H1 (cell line): ENCODE data around the gene SAG.

Experiments
- CBX5 ChIP-seq: fragments of 300-800, 300-1000 bp; sonication (generic); IDR thresholded peaks from 2 replicates; pipeline ENCODE4 v1.7.1; 2016; ENCODE audit warnings: antibody characterized with exemption, low read length, low read depth
- CREB1 ChIP-seq: IDR thresholded peaks from 2 replicates; pipeline ENCODE4 v1.6.1; 2012; ENCODE audit warnings: inconsistent platforms
- CTCF ChIP-seq, 3 experiments: IDR thresholded peaks; 1 replicate in 2 of 3; 2 replicates in 1 of 3; pipeline versions ENCODE4 v1.5.1 to v1.6.1; 2011; ENCODE audit warnings: low read length in 3 of 3, mild to moderate bottlenecking in 3 of 3, inconsistent platforms in 2 of 3, low read depth in 1 of 3, moderate library complexity in 1 of 3; ENCODE audit not compliant: insufficient read depth in 1 of 3; ENCODE audit errors: control extremely low read depth in 1 of 3
- EZH2 ChIP-seq: fragments of 200-600 bp; sonication (generic); IDR thresholded peaks from 2 replicates; pipeline ENCODE4 v1.7.1; 2012; ENCODE audit warnings: low read depth, mild to moderate bottlenecking, moderate library complexity, low read length, inconsistent platforms; ENCODE audit not compliant: severe bottlenecking
- JUND ChIP-seq: IDR thresholded peaks from 2 replicates; pipeline ENCODE4 v1.6.1; 2011; ENCODE audit warnings: mild to moderate bottlenecking, improper control_type of control experiment, low read length
- MAX ChIP-seq: IDR thresholded peaks from 2 replicates; pipeline ENCODE4 v1.6.1; 2012; ENCODE audit warnings: inconsistent platforms
- POLR2A ChIP-seq, 2 experiments: IDR thresholded peaks; 1 replicate in 1 of 2; 2 replicates in 1 of 2; pipeline ENCODE4 v1.6.1; 2011; ENCODE audit warnings: low read depth in 2 of 2, low read length in 2 of 2, mild to moderate bottlenecking in 2 of 2; ENCODE audit errors: control extremely low read depth in 1 of 2
- POLR2AphosphoS5 ChIP-seq: IDR thresholded peaks from 2 replicates; pipeline ENCODE4 v1.6.1; 2011; ENCODE audit warnings: low read depth, low read length

- no peak for TF ChIP-seq CBX5
- TF ChIP-seq EZH2, result no peak
- 0 out of 2 replicates have a peak, but pooled peaks have one; percentile 12 for TF ChIP-seq JUND
- TF ChIP-seq POLR2AphosphoS5, result no peak
- no peak for TF ChIP-seq POLR2A (IDR thresholded peaks at IDR 0.05; ENCODE audit: control extremely low read depth in 1 of 2, low read depth in 2 of 2, low read length in 2 of 2)
- TF ChIP-seq CTCF (IDR thresholded peaks at IDR 0.05; ENCODE audit: control extremely low read depth in 1 of 3, insufficient read depth in 1 of 3, low read depth in 1 of 3, low read length in 3 of 3), result no peak
- TF ChIP-seq MAX, result peak; percentile 63; the same call in 1 of the 2 replicates
- 0 out of 2 replicates have a peak, but pooled peaks have one; percentile 25 for TF ChIP-seq CREB1
Observed at GRCh38 chr2:233329489-233330135, 22.0 kb downstream of the SAG start.
